MM.1S (cell line): ENCODE results near the gene GABRA5.

Source experiments
- DNase-seq: peaks from one replicate; pipeline ENCODE4 v3.0.0-alpha.2; 2015
- H2AFZ ChIP-seq: fragments of 300-600 bp; sonication (generic); 2 replicates; pipeline ENCODE4 v1.6.0; 2016; ENCODE audit warnings: antibody characterized with exemption, low read length
- H3F3A ChIP-seq: fragments of 300-600 bp; sonication (generic); 2 replicates; pipeline ENCODE4 v1.6.1; 2016; ENCODE audit warnings: mild to moderate bottlenecking, antibody characterized with exemption, low read length, moderate library complexity, mixed read lengths; ENCODE audit not compliant: insufficient read depth
- H3K27ac ChIP-seq: fragments of 300-600 bp; sonication (generic); 2 replicates; pipeline ENCODE4 v1.5.1; 2016; ENCODE audit warnings: mild to moderate bottlenecking, low read length
- H3K27me3 ChIP-seq: fragments of 300-600 bp; sonication (generic); replicated peaks from 2 replicates; pipeline ENCODE4 v1.6.0; 2016; ENCODE audit warnings: low read length; ENCODE audit not compliant: insufficient read depth
- H3K36me3 ChIP-seq: fragments of 300-600 bp; sonication (generic); replicated peaks from 2 replicates; pipeline ENCODE4 v1.6.1; 2016; ENCODE audit warnings: mild to moderate bottlenecking, low read length, mixed read lengths; ENCODE audit not compliant: insufficient read depth
- H3K4me1 ChIP-seq: fragments of 300-600 bp; sonication (generic); 2 replicates; pipeline ENCODE4 v1.6.1; 2016; ENCODE audit warnings: low read length, mixed read lengths
- H3K4me2 ChIP-seq: fragments of 300-600 bp; sonication (generic); 2 replicates; pipeline ENCODE4 v1.6.0; 2016; ENCODE audit warnings: low read depth, low read length
- H3K4me3 ChIP-seq: fragments of 300-600 bp; sonication (generic); 2 replicates; pipeline ENCODE4 v1.5.1; 2016; ENCODE audit warnings: low read length, mixed read lengths
- H3K79me2 ChIP-seq: fragments of 300-600 bp; sonication (generic); 2 replicates; pipeline ENCODE4 v1.6.1; 2016; ENCODE audit warnings: mixed run types, low read length, mixed read lengths
- H3K9ac ChIP-seq: fragments of 300-600 bp; sonication (generic); 2 replicates; pipeline ENCODE4 v1.6.1; 2016; ENCODE audit warnings: low read length, mixed read lengths
- H3K9me2 ChIP-seq: fragments of 300-600 bp; sonication (generic); replicated peaks from 2 replicates; pipeline ENCODE4 v1.6.1; 2016; ENCODE audit warnings: mild to moderate bottlenecking, low read length, mixed read lengths; ENCODE audit not compliant: insufficient read depth
- H3K9me3 ChIP-seq: fragments of 300-600 bp; sonication (generic); replicated peaks from 2 replicates; pipeline ENCODE4 v1.6.1; 2016; ENCODE audit warnings: mild to moderate bottlenecking, low read length, mixed read lengths; ENCODE audit not compliant: insufficient read depth
- H4K20me1 ChIP-seq: fragments of 300-600 bp; sonication (generic); 2 replicates; pipeline ENCODE4 v1.6.1; 2016; ENCODE audit warnings: mild to moderate bottlenecking, low read length, moderate library complexity, mixed read lengths; ENCODE audit not compliant: insufficient read depth
- EZH2 ChIP-seq: fragments of 300-600 bp; sonication (generic); optimal IDR thresholded peaks from 2 replicates; pipeline ENCODE3; 2017; ENCODE audit warnings: low read depth, mild to moderate bottlenecking, antibody characterized with exemption, low read length, mixed read lengths
- EZH2phosphoT487 ChIP-seq: fragments of 300-600 bp; sonication (generic); IDR thresholded peaks from 2 replicates; pipeline ENCODE4 v1.6.1; 2018; ENCODE audit warnings: antibody characterized with exemption, low read length
- TF ChIP-seq, protein P1 (sequence below): fragments of 300-600 bp; sonication (generic); IDR thresholded peaks from 2 replicates; pipeline ENCODE4 v1.5.1; 2016; ENCODE audit warnings: antibody characterized with exemption, low read length, mixed read lengths

Gene GABRA5

DNA sequence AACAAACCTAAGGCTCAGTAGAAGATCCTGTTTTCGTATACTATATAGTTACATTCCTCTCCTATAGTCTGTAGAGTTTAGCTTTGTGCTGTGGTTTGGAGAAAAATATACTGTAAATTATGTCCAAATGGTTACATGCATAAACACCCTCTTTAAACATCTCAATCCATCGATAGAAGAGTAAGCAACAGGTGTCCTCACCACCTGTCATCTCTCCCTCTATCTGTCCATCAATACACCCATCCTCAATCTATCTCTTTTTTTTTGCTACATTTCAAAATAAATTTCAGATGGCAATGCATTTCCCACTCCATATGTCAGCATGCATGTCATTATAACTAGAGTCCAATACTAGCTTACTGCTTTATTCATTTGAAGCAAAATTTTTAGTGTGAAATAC is 83.1 kb downstream of the GABRA5 start:
- Histone ChIP-seq H3K9me2 (no peaks in the 10 kb centered on the region), H3K9ac (no peak overlapping the region), H3K79me2 (no peaks in the 10 kb centered on the region), H3K4me3 (no peak overlapping the region), H3K4me2 (no peak overlapping the region), H2AFZ (no peak overlapping the region), H3F3A (no peaks in the 10 kb centered on the region), H3K36me3 (no peaks in the 10 kb centered on the region), H3K4me1 (no peaks in the 10 kb centered on the region), H4K20me1 (no peaks in the 10 kb centered on the region), H3K27me3 (no peaks in the 10 kb centered on the region), H3K9me3 (no peaks in the 10 kb centered on the region), H3K27ac (no peak overlapping the region)
- TF ChIP-seq EZH2 (no peak), EZH2phosphoT487 (no peak)
- TF ChIP-seq, protein P1, sequence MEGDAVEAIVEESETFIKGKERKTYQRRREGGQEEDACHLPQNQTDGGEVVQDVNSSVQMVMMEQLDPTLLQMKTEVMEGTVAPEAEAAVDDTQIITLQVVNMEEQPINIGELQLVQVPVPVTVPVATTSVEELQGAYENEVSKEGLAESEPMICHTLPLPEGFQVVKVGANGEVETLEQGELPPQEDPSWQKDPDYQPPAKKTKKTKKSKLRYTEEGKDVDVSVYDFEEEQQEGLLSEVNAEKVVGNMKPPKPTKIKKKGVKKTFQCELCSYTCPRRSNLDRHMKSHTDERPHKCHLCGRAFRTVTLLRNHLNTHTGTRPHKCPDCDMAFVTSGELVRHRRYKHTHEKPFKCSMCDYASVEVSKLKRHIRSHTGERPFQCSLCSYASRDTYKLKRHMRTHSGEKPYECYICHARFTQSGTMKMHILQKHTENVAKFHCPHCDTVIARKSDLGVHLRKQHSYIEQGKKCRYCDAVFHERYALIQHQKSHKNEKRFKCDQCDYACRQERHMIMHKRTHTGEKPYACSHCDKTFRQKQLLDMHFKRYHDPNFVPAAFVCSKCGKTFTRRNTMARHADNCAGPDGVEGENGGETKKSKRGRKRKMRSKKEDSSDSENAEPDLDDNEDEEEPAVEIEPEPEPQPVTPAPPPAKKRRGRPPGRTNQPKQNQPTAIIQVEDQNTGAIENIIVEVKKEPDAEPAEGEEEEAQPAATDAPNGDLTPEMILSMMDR: no peak
- no peak for DNase-seq

DNA sequence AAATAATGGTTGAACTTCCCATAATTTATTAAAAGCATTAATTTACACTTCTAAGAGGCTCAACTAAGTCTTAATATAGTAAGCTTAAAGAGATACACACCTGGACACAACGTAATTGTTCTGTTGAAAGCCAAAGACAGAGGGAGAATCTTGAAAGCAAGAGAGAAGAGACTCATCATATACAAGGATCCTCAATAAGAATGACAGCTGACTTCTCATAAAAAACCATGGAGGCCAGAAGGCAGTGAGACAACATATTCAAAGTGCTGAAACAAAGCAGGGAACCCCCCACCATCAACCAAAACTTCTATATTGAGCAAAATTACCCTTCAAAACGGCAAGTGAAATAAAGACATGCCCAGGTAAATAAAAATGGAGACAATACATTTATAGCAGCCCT is 87.5 kb downstream of the GABRA5 start:
- no peaks in the 10 kb centered on the region for H4K20me1 ChIP-seq
- H3K4me1 ChIP-seq: no peaks in the 10 kb centered on the region
- no peaks in the 10 kb centered on the region for H3K79me2 ChIP-seq
- no peaks in the 10 kb centered on the region for H3K27me3 ChIP-seq
- no peak overlapping the region for H2AFZ ChIP-seq
- no peak overlapping the region for H3K4me2 ChIP-seq
- TF ChIP-seq EZH2phosphoT487 (no peak), EZH2 (no peak)
- TF ChIP-seq, protein P1: no peak
- no peaks in the 10 kb centered on the region for H3F3A ChIP-seq
- H3K36me3 ChIP-seq: no peaks in the 10 kb centered on the region
- no peaks in the 10 kb centered on the region for H3K9me3 ChIP-seq
- H3K27ac ChIP-seq: no peak overlapping the region
- H3K9me2 ChIP-seq: no peaks in the 10 kb centered on the region
- DNase-seq: no peak
- no peak overlapping the region for H3K4me3 ChIP-seq
- H3K9ac ChIP-seq: no peak overlapping the region

DNA sequence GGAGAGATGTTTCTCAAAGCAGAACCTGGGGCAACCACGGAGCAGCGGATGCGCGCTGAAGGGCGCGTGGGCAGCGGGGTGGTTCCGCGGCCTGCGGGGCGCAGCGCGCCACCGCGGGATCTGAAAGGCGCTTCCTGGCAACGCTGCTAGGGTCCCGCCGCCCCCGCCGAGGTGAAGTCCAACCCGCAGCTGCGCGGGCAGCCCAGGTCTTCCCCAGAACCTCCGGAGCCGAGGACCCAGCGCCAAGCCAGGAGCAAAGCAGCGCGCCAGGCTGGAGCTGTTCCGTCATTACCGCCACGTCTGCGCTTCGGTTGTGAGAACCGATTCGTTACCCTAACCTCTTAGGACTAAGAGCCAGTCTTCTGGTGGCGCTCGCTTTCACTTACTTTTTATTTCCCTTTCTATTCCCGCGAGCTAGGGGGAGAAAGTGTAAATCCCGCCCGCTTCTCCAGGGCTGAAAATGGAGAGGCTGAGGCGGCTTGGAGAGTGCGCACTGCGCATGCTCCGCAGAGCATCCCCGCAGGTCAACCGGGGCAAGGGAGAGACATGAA is 100.9 kb downstream of the GABRA5 start:
- H3K9me2 ChIP-seq: no peaks in the 10 kb centered on the region
- no peaks in the 10 kb centered on the region for H3K36me3 ChIP-seq
- H3K79me2 ChIP-seq: no peaks in the 10 kb centered on the region
- H3K9me3 ChIP-seq: no peaks in the 10 kb centered on the region
- H3K27me3 ChIP-seq: no peaks in the 10 kb centered on the region
- H3K4me1 ChIP-seq: no peaks in the 10 kb centered on the region
- TF ChIP-seq EZH2phosphoT487: no peak
- no peak overlapping the region for H2AFZ ChIP-seq
- no peak overlapping the region for H3K9ac ChIP-seq
- H3K4me2 ChIP-seq: no peak overlapping the region
- no peak overlapping the region for H3K4me3 ChIP-seq
- no peak overlapping the region for H3K27ac ChIP-seq
- DNase-seq: no peak
- H3F3A ChIP-seq: no peaks in the 10 kb centered on the region
- H4K20me1 ChIP-seq: no peaks in the 10 kb centered on the region

DNA sequence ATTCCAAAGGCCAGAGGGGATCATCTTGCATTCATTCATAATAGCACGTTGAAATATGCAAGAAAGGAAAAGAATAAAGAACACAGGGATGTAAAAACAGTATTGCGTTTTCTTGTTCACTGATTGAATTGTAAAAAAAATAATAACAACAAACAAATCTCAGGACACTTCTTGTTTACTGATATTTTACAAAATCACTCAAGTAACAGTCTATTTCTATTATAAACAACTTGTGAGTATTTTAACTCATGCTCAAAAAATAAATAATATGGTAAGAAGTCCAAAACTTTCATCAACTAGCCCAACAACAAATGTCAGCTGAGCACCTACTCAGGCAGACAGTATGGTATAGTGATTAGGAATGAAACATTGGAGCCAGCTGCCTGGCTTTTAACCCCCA is 101.9 kb downstream of the GABRA5 start:
- no peak overlapping the region for H2AFZ ChIP-seq
- H3K9me3 ChIP-seq: no peaks in the 10 kb centered on the region
- no peaks in the 10 kb centered on the region for H3K36me3 ChIP-seq
- no peaks in the 10 kb centered on the region for H3F3A ChIP-seq
- no peaks in the 10 kb centered on the region for H4K20me1 ChIP-seq
- no peak overlapping the region for H3K4me3 ChIP-seq
- H3K27ac ChIP-seq: no peak overlapping the region
- H3K79me2 ChIP-seq: no peaks in the 10 kb centered on the region
- no peaks in the 10 kb centered on the region for H3K9me2 ChIP-seq
- TF ChIP-seq, protein P1: no peak
- TF ChIP-seq EZH2: no peak
- no peak for TF ChIP-seq EZH2phosphoT487
- no peak overlapping the region for H3K4me2 ChIP-seq
- no peaks in the 10 kb centered on the region for H3K27me3 ChIP-seq
- H3K9ac ChIP-seq: no peak overlapping the region
- H3K4me1 ChIP-seq: no peaks in the 10 kb centered on the region
- DNase-seq: no peak
